ENCODE data around the gene LRRC9.
"Not testable (repeated sequence)": the region's sequence is repeated elsewhere in the genome, so short reads cannot be mapped to it uniquely, and the experiment has no call there.

The LRRC9 gene

GRCh38 chr14:59959668-59960067 lies 39.7 kb downstream of the LRRC9 start:
- no peak for DNase-seq

- DNase-seq = no peak
These were observed 41.6 kb downstream of the LRRC9 start for GRCh38 chr14:59961518-59962062.

- no peak for DNase-seq
These were observed 44.5 kb downstream of the LRRC9 start for GRCh38 chr14:59964251-59965007.

- DNase-seq = no peak
These were observed 49.4 kb downstream of the LRRC9 start for GRCh38 chr14:59969319-59969718.

GRCh38 chr14:59981564-59981963 lies 61.6 kb downstream of the LRRC9 start:
- no peak for DNase-seq

GRCh38 chr14:59983048-59983447 lies 63.1 kb downstream of the LRRC9 start:
- DNase-seq = no peak

GRCh38 chr14:59986556-59987059 lies 66.7 kb downstream of the LRRC9 start:
- DNase-seq = no peak

GRCh38 chr14:59997449-59997848 lies 77.5 kb downstream of the LRRC9 start:
- no peak for DNase-seq

- no peak for DNase-seq
These were observed 78.0 kb downstream of the LRRC9 start for GRCh38 chr14:59997966-59998365.

- DNase-seq = no peak
These were observed 78.6 kb downstream of the LRRC9 start for GRCh38 chr14:59998564-59998963.

- DNase-seq = no peak
These were observed 83.0 kb downstream of the LRRC9 start for GRCh38 chr14:60002819-60003492.

- no peak for DNase-seq
These were observed 84.0 kb downstream of the LRRC9 start for GRCh38 chr14:60003991-60004390.

- no peak for DNase-seq
These were observed 88.1 kb downstream of the LRRC9 start for GRCh38 chr14:60008042-60008441.

- DNase-seq = not testable (repeated sequence)
These were observed 90.3 kb downstream of the LRRC9 start for GRCh38 chr14:60010263-60010662.

GRCh38 chr14:60014402-60014801 lies 94.5 kb downstream of the LRRC9 start:
- no peak for DNase-seq

- DNase-seq = no peak
These were observed 101.7 kb downstream of the LRRC9 start for GRCh38 chr14:60021619-60022018.

- DNase-seq = no peak
These were observed 105.6 kb downstream of the LRRC9 start for GRCh38 chr14:60025571-60025970.

- DNase-seq = no peak
These were observed 115.2 kb downstream of the LRRC9 start for GRCh38 chr14:60035177-60035576.

GRCh38 chr14:60047976-60048375 lies 128.0 kb downstream of the LRRC9 start:
- DNase-seq = not testable (repeated sequence)

- no peak for DNase-seq
These were observed 131.8 kb downstream of the LRRC9 start for GRCh38 chr14:60051721-60052221.

- DNase-seq = no peak
These were observed 138.1 kb downstream of the LRRC9 start for GRCh38 chr14:60058087-60058486.

- DNase-seq = no peak
These were observed 141.4 kb downstream of the LRRC9 start for GRCh38 chr14:60061371-60061770.

- DNase-seq = peak in 1 of 2 experiments; percentile 31
These were observed 144.6 kb downstream of the LRRC9 start for GRCh38 chr14:60064491-60065072.

Measured in NCI-H526 (cell line).